GM19395 (cell line): Measurements from ENCODE around the gene OR5K1.
A peak's percentile ranks its signal among the peaks of the same experiment; 100 is the strongest.

Experiments used
- ATAC-seq: cut with Tn5 transposase; IDR thresholded peaks from one replicate; pipeline ENCODE4 v1.9.1; 2021; ENCODE audit warnings: mild to moderate bottlenecking, moderate library complexity; ENCODE audit not compliant: unreplicated experiment

Gene OR5K1

DNA sequence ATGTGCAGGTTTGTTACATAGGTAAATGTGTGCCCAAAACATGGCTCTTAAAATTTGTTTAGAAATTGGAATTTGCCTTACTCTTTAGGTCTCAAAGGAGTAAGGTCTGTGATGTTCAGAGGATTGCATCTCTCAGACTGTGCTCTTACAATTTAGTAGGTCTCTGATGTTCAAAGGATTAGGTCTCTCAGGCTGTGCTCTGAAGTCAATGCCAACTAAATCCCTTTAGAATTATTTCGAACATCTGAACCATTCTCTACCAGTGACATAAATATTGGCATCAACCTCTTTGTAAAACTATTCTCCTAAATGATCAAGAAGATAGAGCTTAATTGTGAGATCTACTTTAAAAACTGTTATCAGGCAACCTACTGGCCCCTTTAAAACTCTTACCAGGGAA, at the start of gene OR5K1:
TSS of gene OR5K1 (plus strand) at position 301 of the 400 bp plus-strand sequence. CDS start 6,376 bp downstream, outside the sequence.
- ATAC-seq, result no peak

DNA sequence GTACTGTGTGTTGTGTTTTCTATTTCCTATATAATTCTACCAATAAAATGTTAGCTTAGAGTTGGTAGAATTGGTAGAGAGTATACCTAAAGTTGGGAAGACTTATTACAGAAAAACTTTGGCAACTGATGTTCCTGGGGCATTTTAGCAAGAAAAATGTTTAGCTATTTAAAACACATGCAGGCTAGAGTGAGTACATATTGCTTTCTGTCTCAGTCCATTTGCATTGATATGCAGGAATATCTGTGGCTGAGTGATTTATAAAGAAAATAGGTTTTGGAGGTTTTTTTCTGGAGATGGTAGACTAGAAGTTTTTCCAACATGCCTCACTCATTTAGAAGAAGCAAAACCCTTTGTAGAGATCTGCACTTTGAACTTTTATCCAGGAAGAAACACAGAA, 30.4 kb upstream of the OR5K1 start:
- no peak for ATAC-seq

DNA sequence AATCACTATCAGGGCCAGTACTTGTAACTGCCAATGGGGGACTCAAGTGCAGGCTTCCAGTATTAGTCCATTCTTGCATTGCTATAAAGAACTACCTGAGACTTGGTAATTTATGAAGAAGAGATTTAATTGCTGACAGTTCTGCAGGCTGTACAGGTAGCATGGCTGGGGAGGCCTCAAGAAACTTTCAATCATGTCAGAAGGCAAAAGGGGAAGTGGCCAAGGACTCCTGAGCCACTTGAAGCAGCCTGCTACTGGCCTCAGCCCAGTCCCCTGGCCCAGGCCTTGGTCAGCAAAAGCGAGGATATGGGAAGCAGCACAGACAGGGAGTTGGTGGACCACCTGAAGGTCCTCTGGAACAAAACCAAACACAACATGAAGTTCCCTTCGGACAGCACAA, 29.2 kb upstream of the OR5K1 start:
- ATAC-seq, result no peak

DNA sequence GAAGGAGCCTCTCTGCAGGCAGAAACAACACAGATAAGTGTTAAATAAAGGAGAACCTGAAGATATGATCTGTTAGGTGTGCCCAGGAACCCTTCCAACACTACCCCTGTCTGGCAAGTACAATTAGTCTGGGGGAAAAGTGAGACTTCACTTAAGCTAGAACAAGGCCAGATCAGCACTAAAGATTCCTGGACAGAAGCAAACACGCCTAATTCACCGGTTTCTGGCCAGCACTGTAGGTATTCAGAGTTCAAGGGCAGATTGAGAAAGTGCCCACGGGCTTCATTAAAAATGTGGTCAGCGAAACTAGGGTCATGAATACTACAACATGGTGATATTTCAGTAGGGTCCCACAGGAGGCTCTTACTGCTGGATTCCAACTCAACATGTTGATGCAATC, 28.6 kb upstream of the OR5K1 start:
- ATAC-seq, result no peak

DNA sequence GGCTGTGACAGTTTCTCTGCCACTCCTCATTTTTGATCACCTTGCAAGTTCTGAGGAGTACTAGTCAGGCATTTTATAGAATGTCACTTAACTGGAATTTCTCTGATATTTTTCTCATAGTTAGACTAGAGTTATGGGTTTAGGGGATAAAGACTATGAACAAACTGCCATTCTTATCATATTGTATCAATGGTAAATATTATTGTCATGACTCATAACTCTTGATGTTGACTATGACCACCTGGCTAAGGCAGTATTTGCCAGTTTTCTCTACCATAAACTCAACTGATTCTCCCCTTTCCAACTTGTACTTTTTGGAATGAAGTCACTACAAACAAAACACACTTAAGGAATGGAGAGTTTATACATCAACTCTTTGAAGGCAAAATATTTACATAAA, 22.7 kb upstream of the OR5K1 start:
- no peak for ATAC-seq

DNA sequence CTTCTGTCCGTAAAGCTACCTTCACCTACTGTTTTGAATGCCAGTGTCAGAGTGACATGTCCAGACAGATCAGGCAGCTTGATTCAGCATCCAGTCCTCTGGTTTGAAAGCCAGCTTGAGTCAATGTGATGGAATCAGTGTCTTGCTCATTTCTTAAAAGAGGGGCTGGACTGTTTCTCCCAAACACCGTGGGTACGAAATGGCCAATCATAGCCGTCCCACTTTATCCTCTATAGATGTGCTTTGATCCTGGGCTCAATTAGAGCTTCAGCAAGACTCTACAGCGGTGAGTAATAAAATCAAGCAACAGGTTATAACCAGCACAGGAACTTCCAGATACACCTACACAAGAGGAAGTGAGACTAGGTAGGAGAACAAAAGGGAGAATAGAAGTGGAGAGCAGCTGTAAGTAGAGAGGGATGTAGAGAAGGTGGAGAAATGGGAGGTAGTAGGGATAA, 17.0 kb upstream of the OR5K1 start:
- ATAC-seq, result peak; percentile 84

DNA sequence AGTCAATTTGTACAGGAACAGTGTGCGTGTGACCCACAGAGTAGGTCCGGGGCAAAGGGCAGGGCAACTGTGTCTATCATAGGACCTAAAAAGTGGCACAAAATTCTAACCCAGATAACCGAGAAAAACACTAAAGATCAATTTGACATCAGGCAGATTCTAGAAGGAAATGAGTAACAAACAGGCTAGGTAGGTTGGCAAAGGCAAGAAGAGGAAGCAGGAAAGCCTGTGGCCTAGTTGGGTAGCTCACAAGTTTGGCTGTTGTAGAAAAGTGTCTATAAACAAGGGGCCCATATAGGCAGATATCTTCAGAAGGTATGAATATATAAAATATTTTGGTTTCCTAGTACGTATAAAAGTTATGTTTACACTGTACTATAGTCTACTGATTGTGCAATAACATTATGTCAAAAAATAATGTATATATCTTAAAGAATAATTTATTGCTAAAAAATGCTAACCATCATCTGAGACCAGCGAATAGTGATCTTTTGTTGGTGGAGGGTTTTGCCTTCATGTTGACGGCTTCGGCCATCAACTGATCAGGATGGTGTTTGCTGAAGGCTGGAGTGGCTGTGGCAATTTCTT, 13.3 kb upstream of the OR5K1 start:
- peak; percentile 38 for ATAC-seq

DNA sequence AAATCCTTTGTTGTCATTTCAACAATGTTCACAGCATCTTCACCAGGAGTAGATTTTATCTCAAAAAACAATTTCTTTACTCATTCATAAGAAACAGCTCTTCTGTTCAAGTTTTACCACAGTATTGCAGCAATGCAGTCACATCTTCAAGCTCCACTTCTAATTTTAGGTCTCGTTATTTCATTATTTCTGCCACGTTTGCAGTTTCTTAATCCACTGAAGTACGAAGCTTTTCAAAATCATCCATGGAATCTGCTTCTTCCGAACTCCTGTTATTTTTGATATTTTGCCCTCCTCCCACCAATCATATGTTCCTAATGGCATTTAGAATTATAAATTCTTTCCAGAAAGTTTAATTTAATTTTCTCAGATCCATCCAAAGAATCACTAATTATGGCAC, 12.6 kb upstream of the OR5K1 start:
- no peak for ATAC-seq

DNA sequence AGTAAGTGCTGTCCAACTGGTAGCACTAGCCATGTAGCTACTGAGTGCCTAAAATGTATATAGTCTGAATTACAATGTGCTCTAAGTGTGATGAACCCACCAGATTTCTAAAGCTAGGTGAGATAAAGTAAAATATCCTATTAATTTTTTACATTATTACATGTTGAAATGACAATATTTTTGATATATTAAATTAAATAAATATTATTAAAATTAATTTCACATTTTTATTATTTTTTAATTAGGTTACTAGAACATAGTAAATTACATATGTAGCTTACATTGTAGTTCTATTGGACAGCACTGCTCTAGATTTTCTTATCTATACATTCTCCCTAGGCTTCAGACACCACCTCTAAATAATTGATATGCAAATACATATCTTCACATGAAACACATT, 9.2 kb upstream of the OR5K1 start:
- ATAC-seq, result no peak

DNA sequence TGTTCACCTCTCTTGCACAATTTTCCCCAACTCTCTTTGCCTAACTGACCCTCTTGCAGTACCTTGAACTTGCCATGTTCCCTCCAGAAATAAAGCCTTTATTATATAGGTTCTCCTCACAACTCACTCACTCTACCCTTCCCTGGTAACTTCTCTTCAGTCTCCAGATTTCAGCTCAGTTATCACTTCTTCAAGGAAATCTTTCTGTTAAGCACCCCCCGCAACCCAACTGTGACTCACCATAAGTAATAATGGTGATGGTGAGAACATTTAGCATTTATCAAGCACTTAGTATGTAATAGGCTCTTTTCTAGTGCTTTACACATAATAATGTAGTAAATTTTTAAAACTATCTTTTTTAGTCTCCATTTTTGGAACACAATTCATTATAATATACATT, 8.1 kb upstream of the OR5K1 start:
- ATAC-seq, result no peak

DNA sequence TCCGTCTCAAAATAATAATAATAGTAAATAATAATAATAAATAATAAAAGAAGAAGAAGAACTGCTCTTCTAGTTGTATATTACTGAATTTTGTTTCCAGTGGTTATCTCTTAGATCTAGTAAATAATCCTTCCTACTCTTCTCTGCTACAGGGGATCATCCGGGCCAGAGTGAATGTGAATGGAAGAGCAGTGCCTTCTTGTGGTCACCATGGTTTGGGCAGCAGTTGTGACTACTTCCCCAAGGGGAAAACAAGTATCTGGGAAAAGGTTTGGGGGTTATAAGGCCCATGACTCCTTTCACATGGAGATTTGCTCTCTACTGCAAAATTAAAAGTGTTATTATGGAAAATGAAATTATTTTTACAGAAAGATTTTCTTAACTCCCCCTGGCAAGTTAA, 5.5 kb upstream of the OR5K1 start:
- ATAC-seq, result no peak

DNA sequence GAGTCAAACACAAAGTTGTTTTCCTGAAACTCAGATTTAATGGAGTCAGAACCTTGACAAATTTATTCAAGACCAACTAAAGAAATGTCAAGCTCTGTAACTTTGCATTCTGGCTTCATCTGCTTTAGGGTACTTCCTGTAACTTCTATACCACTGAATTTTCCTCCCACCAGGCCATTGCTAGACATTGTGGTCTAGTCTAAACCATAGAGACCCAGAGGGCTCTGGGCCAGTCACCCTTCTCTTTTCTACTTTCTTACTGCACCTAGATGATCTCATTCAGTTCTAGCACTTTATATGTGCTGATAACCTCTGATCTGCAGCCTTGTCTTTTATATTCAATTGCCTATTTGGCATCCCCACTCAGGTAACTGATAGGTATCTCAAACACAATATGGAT, 2.8 kb upstream of the OR5K1 start:
- ATAC-seq, result no peak

DNA sequence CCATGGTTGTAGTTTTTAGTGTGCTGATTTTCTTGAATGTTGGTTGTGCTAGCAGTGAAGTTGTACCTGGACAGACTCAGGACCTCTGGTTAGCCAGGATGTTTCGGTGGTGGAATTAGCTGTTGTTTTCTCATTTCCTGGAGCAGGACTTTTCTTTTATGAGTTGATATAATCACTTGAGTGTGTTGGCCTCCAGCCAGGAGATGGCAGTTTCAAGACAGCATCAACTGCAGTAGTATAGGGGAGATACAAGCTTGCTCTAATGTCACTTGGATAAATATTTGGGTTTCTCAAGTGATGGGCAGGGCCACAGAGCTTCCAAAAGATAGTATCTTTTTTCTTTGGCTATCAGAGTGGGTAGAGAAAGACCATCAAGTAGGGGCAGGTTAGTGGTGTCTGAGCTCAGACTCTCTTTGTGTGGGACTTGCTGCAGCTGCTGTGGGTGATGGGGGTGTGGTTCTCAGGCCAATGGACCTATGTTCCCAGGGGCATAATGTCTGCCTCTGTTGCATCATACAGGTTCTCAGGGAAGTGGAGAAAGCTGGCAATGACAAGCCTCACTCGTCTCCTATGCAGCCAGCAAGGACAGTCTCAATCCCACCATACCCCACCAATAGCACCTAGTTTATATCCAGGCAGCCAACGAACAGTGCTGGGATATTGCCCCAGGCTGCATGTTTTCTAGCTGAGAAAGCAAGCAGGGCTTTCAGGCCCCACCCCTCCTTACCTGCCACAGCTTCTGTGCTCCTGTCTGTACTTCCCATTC, 19.9 kb downstream of the OR5K1 start:
- ATAC-seq, result no peak

DNA sequence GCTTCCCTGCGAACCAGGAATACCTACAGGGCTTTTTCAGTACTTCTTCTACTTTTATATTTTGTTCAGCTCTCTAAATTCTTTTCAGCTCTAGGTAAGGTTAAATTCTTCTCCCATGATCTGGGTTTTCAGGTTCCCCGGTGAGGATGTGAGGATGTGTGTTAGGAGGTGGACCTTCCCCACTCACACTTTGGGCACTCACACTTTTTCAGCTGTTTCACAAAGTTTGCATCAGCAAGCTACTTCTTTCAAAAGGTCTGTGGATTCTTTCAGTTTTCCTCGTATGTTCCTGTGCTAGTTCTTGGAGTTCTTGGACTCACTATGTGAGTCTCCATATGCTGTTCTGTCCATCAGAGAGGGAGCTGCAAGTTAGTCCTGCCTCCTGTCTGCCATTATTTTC, 20.6 kb downstream of the OR5K1 start:
- no peak for ATAC-seq

DNA sequence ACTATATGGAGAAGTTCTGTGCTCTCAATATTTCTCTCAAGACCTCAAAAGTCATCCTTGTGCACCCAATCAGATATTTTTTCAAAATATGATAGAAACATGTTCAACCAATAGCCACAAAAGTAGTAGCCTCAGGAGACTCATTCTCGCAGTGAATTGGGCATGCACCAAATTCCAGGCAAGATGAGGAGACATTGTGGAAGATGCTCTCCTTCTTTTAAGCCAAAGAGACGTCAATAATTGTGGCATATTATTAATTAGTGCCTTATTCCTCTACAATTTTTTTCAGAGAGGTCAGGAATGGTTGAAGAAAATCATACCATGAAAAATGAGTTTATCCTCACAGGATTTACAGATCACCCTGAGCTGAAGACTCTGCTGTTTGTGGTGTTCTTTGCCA, 34.4 kb downstream of the OR5K1 start, which contains the start of gene OR5K2:
TSS of gene OR5K2 (plus strand) at position 301 of the 400 bp plus-strand sequence. CDS start at position 301, 0 bp downstream.
- no peak for ATAC-seq

DNA sequence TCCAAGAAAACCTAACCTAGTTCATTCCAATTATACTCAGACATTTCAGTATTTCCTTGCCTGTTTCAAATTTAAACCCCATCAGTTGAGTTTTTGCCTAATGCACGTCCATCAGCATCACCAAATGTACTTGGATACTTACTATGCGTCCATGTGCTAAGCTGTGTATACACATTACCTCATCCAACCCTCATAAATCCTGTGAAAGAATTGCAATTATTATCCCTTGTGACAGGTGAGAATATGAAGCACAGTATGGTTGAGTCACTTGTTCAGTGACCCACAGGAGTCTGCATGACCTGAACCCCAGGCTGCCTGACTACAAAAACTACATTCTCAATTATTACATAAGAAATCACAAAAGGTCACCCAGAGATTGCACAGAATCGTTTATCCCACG, 37.0 kb downstream of the OR5K1 start:
- ATAC-seq, result no peak

DNA sequence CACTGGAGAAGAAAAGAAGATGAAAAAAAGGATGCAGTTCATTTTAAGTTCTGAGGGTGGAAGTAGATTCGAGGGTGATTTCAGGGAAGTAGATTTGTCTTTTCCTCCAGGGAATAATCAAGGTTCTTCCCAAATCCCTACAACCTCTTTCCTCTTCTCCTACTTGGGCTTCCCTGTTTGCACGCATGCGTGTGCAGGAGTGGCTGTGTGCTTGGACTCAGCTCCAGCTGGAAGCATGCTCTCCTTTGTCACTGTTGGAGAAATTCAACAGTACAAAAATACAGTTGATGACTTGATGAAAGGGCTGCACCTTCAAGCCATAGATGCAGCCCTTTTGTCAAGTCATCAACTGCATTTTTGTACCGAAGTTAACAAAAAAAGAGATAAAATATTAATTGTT, 38.3 kb downstream of the OR5K1 start:
- no peak for ATAC-seq

DNA sequence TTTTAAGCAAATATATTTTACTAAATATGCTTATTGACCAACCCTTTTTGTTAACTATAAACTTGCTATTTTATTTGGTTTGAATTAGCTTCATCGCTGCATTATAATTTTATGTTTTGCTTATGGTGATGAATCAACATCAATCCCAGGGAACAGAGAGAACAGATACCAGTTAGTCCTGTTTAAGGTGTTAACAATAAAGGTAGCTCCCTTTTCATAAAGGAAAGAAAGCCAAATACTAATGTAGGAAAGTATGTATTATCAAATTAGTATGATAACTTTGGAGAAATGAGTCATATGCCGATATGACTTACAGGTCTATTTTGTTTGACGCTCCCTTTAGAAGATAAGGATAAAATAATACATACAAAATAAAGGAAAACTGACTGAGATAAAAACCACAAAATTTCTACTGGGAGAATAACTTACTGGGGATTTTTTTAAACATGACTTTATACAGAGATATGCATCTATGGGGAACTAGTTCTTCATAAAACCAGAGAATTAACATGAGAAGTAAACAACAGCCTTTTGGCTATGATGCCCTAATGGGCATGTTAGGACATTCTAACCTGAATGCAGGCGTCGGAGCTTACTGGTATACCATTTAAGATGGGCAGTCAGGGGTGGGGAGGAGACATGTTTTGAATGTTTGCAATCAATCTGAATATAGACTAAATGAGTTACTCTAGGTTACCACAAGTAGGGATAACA, 39.0 kb downstream of the OR5K1 start:
- ATAC-seq, result no peak

DNA sequence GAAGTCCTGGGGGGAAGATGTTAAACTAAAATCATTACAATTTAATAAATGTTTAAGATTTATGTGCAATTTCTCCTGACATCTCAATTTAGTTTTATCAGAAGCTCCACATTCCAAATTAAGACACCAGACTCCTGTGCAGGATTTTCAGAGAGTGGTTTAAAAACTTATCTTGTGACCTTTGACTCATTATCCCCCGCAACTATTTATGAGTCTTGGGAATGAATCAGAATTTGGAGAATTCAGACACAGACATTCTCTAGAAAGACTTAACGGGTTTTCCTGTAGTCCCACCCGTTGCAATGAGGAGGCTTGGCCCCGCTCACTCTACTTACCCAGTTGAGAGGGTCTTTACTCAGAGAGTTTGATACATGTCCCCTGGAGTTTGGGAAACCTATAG, 41.5 kb downstream of the OR5K1 start:
- ATAC-seq, result no peak

DNA sequence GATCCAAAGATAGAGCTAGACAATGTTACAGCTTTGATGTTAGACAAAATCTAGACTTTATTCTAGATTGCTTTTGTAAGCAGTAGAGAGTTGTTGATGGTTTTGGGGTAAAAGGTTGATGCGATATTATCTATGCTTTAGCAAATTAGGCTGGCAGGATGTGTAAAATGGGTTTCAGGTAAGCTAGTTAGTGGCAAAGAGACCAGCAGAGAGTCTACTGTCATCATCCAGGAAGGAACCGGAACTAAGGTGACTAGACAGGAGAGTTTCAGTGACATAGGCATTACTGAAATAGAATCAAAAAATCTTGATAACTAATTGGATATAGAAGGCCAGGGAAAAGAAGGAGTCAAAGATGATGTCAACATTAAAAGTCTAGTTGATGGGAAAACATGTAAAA, 45.6 kb downstream of the OR5K1 start:
- no peak for ATAC-seq

DNA sequence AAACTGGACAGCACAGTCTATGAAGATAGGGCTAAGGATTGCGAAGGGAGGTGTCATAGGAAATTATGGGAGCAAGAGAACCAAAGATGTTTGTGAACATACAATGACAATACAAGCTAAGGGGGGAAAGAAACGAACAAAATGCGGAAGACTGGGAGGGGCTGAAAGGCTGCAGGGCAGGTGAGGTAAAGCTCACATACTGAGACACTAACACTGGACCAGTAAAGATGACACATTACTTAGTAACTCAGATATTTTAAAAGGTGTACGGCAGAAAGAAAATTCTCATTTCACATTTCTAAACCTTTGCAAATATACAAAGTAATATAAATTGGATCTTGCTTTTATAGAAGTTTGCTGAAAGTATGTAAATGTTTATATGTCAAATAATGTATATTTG, 49.6 kb downstream of the OR5K1 start:
- no peak for ATAC-seq

DNA sequence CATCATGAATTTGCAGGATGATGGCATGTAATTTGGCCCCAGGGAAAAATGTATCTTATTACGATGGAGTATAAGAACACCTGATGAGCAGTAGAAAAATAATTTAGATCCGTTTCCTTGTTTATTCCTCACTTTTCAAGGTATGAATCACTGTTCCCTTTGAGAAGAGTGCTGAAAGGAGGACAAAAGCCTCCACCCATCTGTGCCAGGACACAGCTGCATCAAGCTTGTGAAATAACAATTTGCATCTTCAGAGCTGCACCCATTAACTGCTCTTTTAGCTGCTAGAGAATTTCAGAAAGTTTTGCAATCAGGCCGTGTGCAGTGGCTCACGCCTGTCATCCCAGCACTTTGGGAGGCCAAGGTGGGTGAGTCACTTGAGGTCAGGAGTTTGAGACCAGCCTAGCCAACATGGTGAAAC, 50.1 kb downstream of the OR5K1 start:
- no peak for ATAC-seq
